Measurements from ENCODE around the gene MT1H.

DNA sequence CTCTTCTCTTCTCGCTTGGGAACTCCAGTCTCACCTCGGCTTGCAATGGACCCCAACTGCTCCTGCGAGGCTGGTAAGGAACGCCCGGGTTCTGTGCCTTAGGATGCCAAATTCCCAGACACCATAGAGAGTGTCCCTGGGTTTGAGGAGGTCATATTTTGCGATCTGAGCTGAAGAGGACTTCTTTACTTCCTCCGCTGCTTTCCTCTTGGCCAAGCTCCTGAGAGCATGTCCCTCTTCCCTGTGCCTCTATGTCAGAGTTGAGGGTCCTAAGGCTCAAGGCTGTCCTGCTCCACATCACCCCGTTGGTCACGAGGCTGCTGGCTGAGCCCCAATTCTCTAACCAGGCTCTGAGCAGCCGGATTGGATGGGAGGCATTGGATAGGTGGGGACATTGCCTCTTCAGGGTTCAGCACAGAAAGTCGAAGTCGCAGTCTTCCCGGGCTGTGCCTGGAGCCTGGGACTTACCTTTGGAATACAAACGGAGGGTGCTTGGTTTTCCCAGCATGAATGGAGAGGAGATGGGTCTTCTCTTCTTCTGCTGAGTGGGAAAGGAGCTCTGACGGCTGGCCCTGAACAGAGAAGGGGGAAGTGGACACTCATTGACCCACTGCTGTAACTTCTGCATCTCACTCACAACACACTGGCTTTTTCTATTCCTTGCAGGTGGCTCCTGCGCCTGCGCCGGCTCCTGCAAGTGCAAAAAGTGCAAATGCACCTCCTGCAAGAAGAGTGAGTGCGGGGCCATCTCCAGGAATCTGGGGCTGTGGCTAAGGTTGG is 416 bp downstream of the MT1H start:
- TF ChIP-seq POLR2AphosphoS5 (IDR thresholded peaks at IDR 0.05; ENCODE audit: low read depth, low read length) (no peak), POLR2A (IDR thresholded peaks at IDR 0.05; ENCODE audit: low read depth, low read length) (no peak), TAF1 (IDR thresholded peaks at IDR 0.05; ENCODE audit: borderline replicate concordance, low read depth, low read length) (no peak)

Data from GM12892 (cell line).